H9 (cell line): ENCODE results near the gene CREB3L2. TPM values are rescaled to one million over a fixed set of nuclear protein-coding genes. Genes with fewer than 3 reads are reported as not detected.
A peak's percentile ranks its signal among the peaks of the same experiment; 100 is the strongest.

Experiments
- DNase-seq: peaks from one replicate; pipeline ENCODE4 v3.0.0-alpha.2; 2017
- H2AFZ ChIP-seq: one replicate; pipeline ENCODE4 v1.6.1; 2013; ENCODE audit warnings: mild to moderate bottlenecking, low read length, control low read depth, moderate library complexity
- H2AK5ac ChIP-seq: 2 replicates; pipeline ENCODE4 v1.6.1; 2013; ENCODE audit warnings: low read length, control low read depth, mixed read lengths; ENCODE audit not compliant: insufficient read length
- H2BK120ac ChIP-seq: one replicate; pipeline ENCODE4 v1.6.1; 2013; ENCODE audit warnings: low read depth, mild to moderate bottlenecking, low read length, control low read depth, inconsistent platforms; ENCODE audit not compliant: poor library complexity, severe bottlenecking
- H2BK12ac ChIP-seq: 2 replicates; pipeline ENCODE4 v1.6.1; 2013; ENCODE audit warnings: low read length, control low read depth, mixed read lengths, low read depth; ENCODE audit not compliant: insufficient read length
- H2BK15ac ChIP-seq: 2 replicates; pipeline ENCODE4 v1.6.1; 2013; ENCODE audit warnings: low read depth, low read length, control low read depth
- H2BK20ac ChIP-seq: one replicate; pipeline ENCODE4 v1.6.1; 2013; ENCODE audit warnings: low read depth, mild to moderate bottlenecking, low read length, control low read depth, inconsistent platforms; ENCODE audit not compliant: poor library complexity, severe bottlenecking
- H2BK5ac ChIP-seq: 2 replicates; pipeline ENCODE4 v1.6.1; 2013; ENCODE audit warnings: low read length, control low read depth, mixed read lengths; ENCODE audit not compliant: insufficient read length
- H3K14ac ChIP-seq: 2 replicates; pipeline ENCODE4 v1.6.1; 2013; ENCODE audit warnings: low read length, control low read depth; ENCODE audit not compliant: insufficient read depth
- H3K18ac ChIP-seq: 2 replicates; pipeline ENCODE4 v1.6.1; 2013; ENCODE audit warnings: low read depth, mild to moderate bottlenecking, mixed read lengths, low read length, control low read depth; ENCODE audit not compliant: insufficient read length
- H3K23ac ChIP-seq: 2 replicates; pipeline ENCODE4 v1.6.1; 2013; ENCODE audit warnings: low read length, control low read depth, mixed read lengths, low read depth; ENCODE audit not compliant: insufficient read length
- H3K23me2 ChIP-seq: 2 replicates; pipeline ENCODE4 v1.6.1; 2013; ENCODE audit warnings: low read depth, mild to moderate bottlenecking, mixed read lengths, low read length, control low read depth; ENCODE audit not compliant: insufficient read length, poor library complexity, severe bottlenecking
- H3K27ac ChIP-seq: 2 replicates; pipeline ENCODE4 v1.5.1; 2013; ENCODE audit warnings: low read length, control low read depth, mixed read lengths, low read depth; ENCODE audit not compliant: insufficient read length
- H3K27me3 ChIP-seq: 2 replicates; pipeline ENCODE4 v1.6.1; 2013; ENCODE audit warnings: low read length, control low read depth, inconsistent platforms; ENCODE audit not compliant: insufficient read depth
- H3K4ac ChIP-seq: 2 replicates; pipeline ENCODE4 v1.6.1; 2013; ENCODE audit warnings: low read depth, mild to moderate bottlenecking, control low read depth, inconsistent platforms, low read length, moderate library complexity
- H3K4me1 ChIP-seq: 2 replicates; pipeline ENCODE4 v1.6.1; 2013; ENCODE audit warnings: low read length, control low read depth, inconsistent platforms; ENCODE audit not compliant: insufficient read depth
- H3K4me2 ChIP-seq: 2 replicates; pipeline ENCODE4 v1.6.1; 2013; ENCODE audit warnings: low read length, control low read depth, mixed read lengths; ENCODE audit not compliant: insufficient read length, insufficient read depth
- H3K56ac ChIP-seq: 2 replicates; pipeline ENCODE4 v1.6.1; 2013; ENCODE audit warnings: low read depth, mild to moderate bottlenecking, mixed read lengths, low read length, control low read depth; ENCODE audit not compliant: insufficient read length
- H3K79me1 ChIP-seq: 2 replicates; pipeline ENCODE4 v1.6.1; 2013; ENCODE audit warnings: low read depth, mild to moderate bottlenecking, moderate library complexity, low read length, control low read depth, inconsistent platforms; ENCODE audit not compliant: insufficient read depth, poor library complexity, severe bottlenecking
- H3K79me2 ChIP-seq: 2 replicates; pipeline ENCODE4 v1.6.1; 2013; ENCODE audit warnings: low read length, control low read depth, inconsistent platforms; ENCODE audit not compliant: insufficient read depth
- H3K9ac ChIP-seq: 2 replicates; pipeline ENCODE4 v1.6.1; 2013; ENCODE audit warnings: low read length, control low read depth, mixed read lengths; ENCODE audit not compliant: insufficient read length; ENCODE audit errors: extremely low read depth
- H3K9me3 ChIP-seq: one replicate; pipeline ENCODE4 v1.6.1; 2013; ENCODE audit warnings: low read depth, low read length, inconsistent platforms; ENCODE audit not compliant: control insufficient read depth
- H3T11ph ChIP-seq: one replicate; pipeline ENCODE4 v1.6.1; 2013; ENCODE audit warnings: mild to moderate bottlenecking, low read length, control low read depth, inconsistent platforms
- H4K20me1 ChIP-seq: one replicate; pipeline ENCODE4 v1.6.1; 2013; ENCODE audit not compliant: control insufficient read depth, insufficient read length, insufficient read depth
- H4K5ac ChIP-seq: 2 replicates; pipeline ENCODE4 v1.6.1; 2013; ENCODE audit warnings: low read depth, mild to moderate bottlenecking, mixed read lengths, low read length, control low read depth; ENCODE audit not compliant: insufficient read length
- H4K8ac ChIP-seq: replicated peaks from 2 replicates; pipeline ENCODE4 v1.6.1; 2013; ENCODE audit warnings: low read length, control low read depth, mixed read lengths, low read depth; ENCODE audit not compliant: insufficient read length
- H4K91ac ChIP-seq: 2 replicates; pipeline ENCODE4 v1.6.1; 2013; ENCODE audit warnings: low read depth, mild to moderate bottlenecking, moderate library complexity, mixed read lengths, low read length, control low read depth; ENCODE audit not compliant: insufficient read length
- H3K27ac Mint-ChIP-seq, 3 experiments: 2 replicates in 2 of 3; 3 replicates in 1 of 3; pipeline ENCODE4 v1.8.0; 2020 to 2021; ENCODE audit warnings: mixed read lengths in 3 of 3, mild to moderate bottlenecking in 1 of 3, moderate library complexity in 1 of 3
- H3K27me3 Mint-ChIP-seq: 2 replicates; pipeline ENCODE4 v1.8.0; 2021; ENCODE audit warnings: low read depth, mild to moderate bottlenecking, moderate library complexity, mixed read lengths
- H3K36me3 Mint-ChIP-seq, 3 experiments: 2 replicates in 2 of 3; 3 replicates in 1 of 3; pipeline ENCODE4 v1.8.0; 2020 to 2021; ENCODE audit warnings: low read depth in 3 of 3, mixed read lengths in 3 of 3; ENCODE audit not compliant: insufficient read depth in 1 of 3
- H3K4me1 Mint-ChIP-seq, 2 experiments: 2 replicates each; pipeline ENCODE4 v1.8.0; 2020; ENCODE audit warnings: mixed read lengths in 2 of 2
- H3K4me3 Mint-ChIP-seq, 2 experiments: 2 replicates in 1 of 2; 3 replicates in 1 of 2; pipeline ENCODE4 v1.8.0; 2020 to 2021; ENCODE audit warnings: mild to moderate bottlenecking in 2 of 2, mixed read lengths in 2 of 2, moderate library complexity in 1 of 2
- H3K9me3 Mint-ChIP-seq, 2 experiments: 2 replicates in 1 of 2; 3 replicates in 1 of 2; pipeline ENCODE4 v1.8.0; 2020; ENCODE audit warnings: mild to moderate bottlenecking in 2 of 2, mixed read lengths in 2 of 2, moderate library complexity in 1 of 2
- CTCF ChIP-seq: fragments of 200-600 bp; sonication (generic); conservative IDR thresholded peaks from 3 replicates; pipeline ENCODE4 v1.8.0; 2021; ENCODE audit warnings: antibody characterized with exemption, mild to moderate bottlenecking
- WGBS: extraction: QIAGEN DNeasy Blood & Tissue Kit; methylation state at CpG from one replicate; pipeline ENCODE4 v1.1.7; 2013; ENCODE audit warnings: missing lambda C conversion rate, low lambda C conversion rate, mixed read lengths; ENCODE audit not compliant: insufficient read length; ENCODE audit errors: extremely low coverage; 5-methylcytosine and 5-hydroxymethylcytosine counted together
- total RNA-seq: library from RNA; stranded (reverse); gene quantifications from 2 replicates; pipeline ENCODE4 v1.2.1, GENCODE V29; 2021

The CREB3L2 gene
- total RNA-seq, 1 experiment from 2014 or later, result 60.7 TPM

GRCh38 chr7:137846549-137846826, 155.4 kb downstream of the CREB3L2 start:
- no peak for DNase-seq
- Histone ChIP-seq H3K9me3 (no peaks in the 10 kb centered on the region), H2BK12ac (no peak overlapping the region), H3K79me2 (no peaks in the 10 kb centered on the region), H3K27me3 (peaks cover 29% of the 10 kb centered on the region), H4K5ac (no peak overlapping the region), H2AFZ (no peak overlapping the region), H3K18ac (no peak overlapping the region), H3K27ac (no peak overlapping the region), H4K91ac (no peak overlapping the region), H3K56ac (no peak overlapping the region), H4K20me1 (no peaks in the 10 kb centered on the region), H3K9ac (no peak overlapping the region), H2AK5ac (no peak overlapping the region), H3K4me2 (peak overlapping the region; percentile 71), H3K4me1 (0 out of 2 replicates have a peak, but pooled peaks cover 3% of the 10 kb centered on the region), H3K14ac (no peak overlapping the region), H3K23me2 (peaks cover 10% of the 10 kb centered on the region), H2BK20ac (no peak overlapping the region), H3K79me1 (no peaks in the 10 kb centered on the region), H3T11ph (no peak overlapping the region), H4K8ac (no peak overlapping the region), H2BK120ac (no peak overlapping the region), H3K23ac (no peak overlapping the region), H2BK5ac (no peak overlapping the region), H2BK15ac (no peak overlapping the region), H3K4ac (no peak overlapping the region)
- Mint-ChIP-seq H3K9me3 (no peaks in the 10 kb centered on the region), H3K4me1 (peaks cover 16 to 31% of the 10 kb centered on the region in 2 experiments), H3K36me3 (no peaks in the 10 kb centered on the region; a peak in 1 of 7 replicates), H3K4me3 (no peak overlapping the region; a peak in 1 of 5 replicates), H3K27ac (no peak overlapping the region), H3K27me3 (peaks cover 63% of the 10 kb centered on the region)
- no peak for TF ChIP-seq CTCF
- no CpG with 5 or more reads among the region's 47 CpGs for WGBS
